Activated naive CD4-positive, alpha-beta T cell treated with anti-CD3 and anti-CD28 coated beads, Interleukin-2, amount 50 U/mL, for 16 hours (primary cell): ENCODE measurements around the gene CAMK1D.
"Not testable (repeated sequence)": the region's sequence is repeated elsewhere in the genome, so short reads cannot be mapped to it uniquely, and the experiment has no call there.

Experiments used
- DNase-seq: peaks from one replicate; pipeline ENCODE4 v3.0.0-alpha.2; 2020

Gene CAMK1D

DNA sequence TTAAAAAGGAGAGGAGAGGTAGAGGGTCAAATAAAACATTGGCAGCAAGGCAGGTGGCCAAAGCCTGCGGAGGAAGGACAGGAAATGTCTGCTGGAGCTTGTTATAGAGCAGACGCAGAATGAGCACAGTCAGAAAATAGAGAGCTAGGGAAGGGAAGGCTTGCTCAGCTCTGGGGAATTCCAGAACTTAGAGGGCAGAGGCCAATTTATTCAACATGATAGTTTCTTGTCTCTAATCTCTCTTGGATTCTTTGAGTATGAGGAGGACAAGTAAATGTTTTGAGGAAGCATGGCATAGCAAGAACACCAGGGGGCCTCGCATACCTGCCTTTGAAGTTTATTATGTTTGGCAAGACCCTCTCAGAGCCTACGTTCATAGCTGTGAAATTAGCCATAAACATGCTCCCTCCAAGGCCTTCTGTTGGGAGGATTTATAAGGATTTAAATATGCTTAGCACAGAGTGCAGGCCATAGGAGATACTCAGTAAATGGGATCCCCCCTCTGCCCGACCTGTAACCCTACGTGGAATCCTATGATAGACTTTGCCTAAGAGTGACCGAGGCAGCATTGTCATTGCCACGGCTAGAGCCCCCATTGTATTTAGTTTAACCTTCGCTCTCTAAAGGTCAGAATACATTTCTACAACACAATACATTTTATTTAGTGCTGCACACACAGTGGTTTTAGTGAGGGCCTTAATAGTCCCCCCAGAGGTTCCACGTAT is 358.3 kb downstream of the CAMK1D start:
- DNase-seq, result peak; percentile 31

DNA sequence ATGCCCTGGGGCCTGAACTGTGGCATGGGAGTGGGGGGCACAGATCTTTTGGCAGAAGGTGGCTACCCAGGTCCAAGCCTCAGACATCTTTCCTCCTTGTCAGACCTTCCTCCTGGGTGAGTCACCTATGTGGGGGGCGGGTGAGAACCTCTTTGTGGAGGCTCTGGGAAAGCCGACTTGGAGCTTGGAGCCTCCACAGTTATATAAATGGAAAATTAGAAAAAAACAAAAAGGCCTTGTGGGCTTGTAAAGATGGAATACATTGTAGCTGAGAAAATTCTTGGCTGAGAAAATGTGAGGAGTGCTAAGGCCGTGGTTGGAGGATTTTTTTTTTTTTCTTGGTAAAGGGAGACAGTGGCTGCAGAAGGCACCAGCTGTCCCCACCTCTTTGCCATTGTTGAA is 359.7 kb downstream of the CAMK1D start:
- DNase-seq, result no peak

DNA sequence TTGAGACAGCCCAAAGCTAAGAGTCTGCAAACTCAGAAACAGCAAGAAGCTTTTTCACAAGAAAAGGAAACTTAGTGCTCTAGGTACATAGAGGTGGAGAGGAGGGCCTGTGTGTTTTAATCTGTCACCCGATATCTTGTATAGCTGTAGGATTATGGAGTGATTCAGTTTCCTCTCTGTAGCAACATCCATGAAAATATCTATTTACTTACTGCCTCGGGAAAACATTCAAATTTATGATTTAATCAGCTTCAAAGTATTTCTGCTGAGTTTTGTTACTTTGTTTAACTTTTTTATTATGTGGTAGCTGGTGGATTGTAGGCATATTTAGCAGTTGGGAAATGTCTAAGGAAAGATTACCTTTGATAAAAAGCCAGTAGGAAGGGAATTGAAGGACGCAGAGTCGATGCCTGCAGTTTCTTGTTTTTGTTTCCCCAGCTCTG is 360.2 kb downstream of the CAMK1D start:
- DNase-seq, result no peak

DNA sequence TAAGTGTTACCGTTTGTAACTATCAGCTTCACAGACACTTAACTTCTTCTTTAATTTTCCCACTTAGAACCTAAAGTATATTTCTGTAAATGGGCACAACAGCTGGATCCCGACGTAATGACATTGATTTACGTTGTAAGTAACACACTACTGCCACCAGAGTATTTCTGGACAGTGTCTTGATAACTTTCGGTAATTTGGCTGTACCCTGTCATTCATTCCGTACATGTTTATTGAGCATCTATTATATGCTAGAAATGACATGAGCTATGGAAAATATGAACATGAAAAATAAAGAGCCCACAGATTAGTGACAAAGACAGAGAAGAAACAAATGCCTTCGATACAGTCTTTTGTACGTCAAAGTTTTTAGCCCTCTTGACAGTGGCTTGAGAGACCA is 360.8 kb downstream of the CAMK1D start:
- DNase-seq, result no peak

- DNase-seq, result peak; percentile 77
These were observed 361.4 kb downstream of the CAMK1D start for GRCh38 chr10:12710594-12711349.

- no peak for DNase-seq
These were observed 362.0 kb downstream of the CAMK1D start for GRCh38 chr10:12711350-12711708.

GRCh38 chr10:12712293-12712983 is 363.1 kb downstream of the CAMK1D start:
- DNase-seq, result no peak

- not testable (repeated sequence) for DNase-seq
These were observed 363.6 kb downstream of the CAMK1D start for GRCh38 chr10:12712984-12713316.

GRCh38 chr10:12716042-12716441 is 366.7 kb downstream of the CAMK1D start:
- no peak for DNase-seq

- DNase-seq, result no peak
These were observed 368.8 kb downstream of the CAMK1D start for GRCh38 chr10:12717981-12718707.

- no peak for DNase-seq
These were observed 370.0 kb downstream of the CAMK1D start for GRCh38 chr10:12719365-12719764.

DNA sequence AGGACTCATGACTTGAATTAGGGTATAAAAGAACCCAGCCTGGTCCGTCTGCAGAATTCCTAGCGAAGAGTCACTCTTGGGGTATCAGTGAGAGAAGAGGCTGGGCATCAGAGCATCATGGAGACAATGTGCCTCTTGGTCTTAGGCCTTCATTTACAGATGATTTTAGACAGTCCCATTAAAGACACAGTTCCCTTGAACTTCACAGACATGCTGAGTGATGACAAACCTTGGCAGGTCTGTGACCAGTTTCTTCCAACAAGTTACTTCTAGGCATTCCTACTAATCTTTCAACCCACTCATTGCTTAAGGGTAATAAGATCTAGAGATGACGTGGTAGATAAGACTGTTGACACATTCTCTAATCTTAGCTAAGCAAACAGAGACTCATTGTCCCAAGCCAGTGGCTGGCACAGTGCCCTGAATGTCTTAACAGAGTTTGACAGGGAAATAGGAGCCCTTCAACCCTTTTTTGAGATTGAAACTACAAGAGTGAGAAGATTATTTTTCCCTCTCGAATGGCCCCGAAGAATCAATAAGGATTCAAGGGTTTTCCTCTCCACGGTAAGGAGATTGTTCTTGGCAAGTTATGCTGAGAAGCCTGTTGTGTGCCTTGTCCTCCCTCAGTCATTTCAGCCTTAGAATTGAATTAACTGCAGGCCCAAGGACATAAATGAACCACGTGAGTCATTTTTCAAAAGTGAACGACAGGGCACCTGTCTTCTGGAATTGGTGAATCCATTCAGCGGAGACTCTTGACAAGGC is 371.1 kb downstream of the CAMK1D start:
- no peak for DNase-seq

- no peak for DNase-seq
These were observed 372.0 kb downstream of the CAMK1D start for GRCh38 chr10:12721334-12721733.

GRCh38 chr10:12723220-12723619 is 373.9 kb downstream of the CAMK1D start:
- no peak for DNase-seq

DNA sequence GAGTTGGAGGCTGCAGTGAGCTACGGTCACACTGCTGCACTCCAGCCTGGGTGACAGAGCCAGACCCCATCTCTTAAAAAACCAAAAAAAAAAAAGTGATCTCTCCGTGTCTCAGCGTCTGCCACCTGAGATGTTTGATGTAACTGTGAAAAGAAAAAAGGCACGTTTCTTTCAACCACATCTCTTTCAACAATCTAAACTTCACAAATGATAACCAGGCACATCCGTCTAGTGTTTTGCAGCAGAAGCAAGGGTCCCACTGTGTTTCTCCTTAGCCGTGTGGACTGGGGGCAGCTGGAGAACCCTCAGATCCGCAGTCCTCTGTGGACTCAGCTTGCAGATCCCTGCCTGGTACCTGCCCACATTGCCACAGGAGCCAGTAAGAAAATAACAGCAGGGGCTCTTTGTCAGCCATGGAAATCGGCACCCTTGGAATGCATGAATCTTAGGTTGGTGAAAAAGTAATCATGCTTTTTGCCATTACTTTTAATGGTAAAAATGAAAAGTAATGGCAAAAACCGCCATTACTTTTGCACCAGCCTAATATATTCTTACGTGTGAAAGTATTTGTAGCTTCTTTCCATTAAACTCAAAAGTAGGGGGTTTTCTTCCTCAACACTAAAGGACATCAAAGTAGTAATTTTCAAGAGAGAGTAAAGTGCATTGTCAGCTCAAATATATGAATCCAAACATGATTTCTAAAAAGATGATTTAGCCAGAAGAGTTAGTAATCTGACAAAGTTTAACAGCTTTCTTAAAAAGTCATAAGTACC is 375.6 kb downstream of the CAMK1D start:
- DNase-seq, result no peak

- not testable (repeated sequence) for DNase-seq
These were observed 376.2 kb downstream of the CAMK1D start for GRCh38 chr10:12725580-12725888.

- peak; percentile 14 for DNase-seq
These were observed 377.9 kb downstream of the CAMK1D start for GRCh38 chr10:12726971-12727831.

DNA sequence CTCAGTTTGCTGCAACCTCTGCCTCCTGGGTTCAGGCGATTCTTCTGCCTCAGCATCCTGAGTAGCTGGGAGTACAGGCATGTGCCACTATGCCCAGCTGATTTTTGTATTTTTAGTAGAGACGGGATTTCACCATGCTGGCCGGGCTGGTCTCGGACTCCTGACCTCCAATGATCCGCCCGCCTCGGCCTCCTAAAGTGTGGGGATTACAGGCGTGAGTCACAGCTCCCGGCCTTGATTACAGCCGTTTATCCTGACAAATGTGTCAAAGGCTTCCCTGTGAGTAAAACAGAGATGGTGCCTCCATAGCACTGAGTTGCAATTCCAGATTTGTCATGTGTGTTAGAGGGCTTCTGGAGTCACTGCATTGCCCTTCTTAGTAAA is 378.5 kb downstream of the CAMK1D start:
- DNase-seq, result no peak

- DNase-seq, result no peak
These were observed 379.1 kb downstream of the CAMK1D start for GRCh38 chr10:12728494-12728893.

GRCh38 chr10:12729885-12730284 is 380.5 kb downstream of the CAMK1D start:
- DNase-seq, result no peak
